OCI-M1 (cell line): ENCODE data around the gene KIAA0319L.
A peak's percentile ranks its signal among the peaks of the same experiment; 100 is the strongest.

Experiments
- DNase-seq: peaks from one replicate; lab custom pipeline; 2025; lab: John Stamatoyannopoulos, UW

KIAA0319L gene

DNA sequence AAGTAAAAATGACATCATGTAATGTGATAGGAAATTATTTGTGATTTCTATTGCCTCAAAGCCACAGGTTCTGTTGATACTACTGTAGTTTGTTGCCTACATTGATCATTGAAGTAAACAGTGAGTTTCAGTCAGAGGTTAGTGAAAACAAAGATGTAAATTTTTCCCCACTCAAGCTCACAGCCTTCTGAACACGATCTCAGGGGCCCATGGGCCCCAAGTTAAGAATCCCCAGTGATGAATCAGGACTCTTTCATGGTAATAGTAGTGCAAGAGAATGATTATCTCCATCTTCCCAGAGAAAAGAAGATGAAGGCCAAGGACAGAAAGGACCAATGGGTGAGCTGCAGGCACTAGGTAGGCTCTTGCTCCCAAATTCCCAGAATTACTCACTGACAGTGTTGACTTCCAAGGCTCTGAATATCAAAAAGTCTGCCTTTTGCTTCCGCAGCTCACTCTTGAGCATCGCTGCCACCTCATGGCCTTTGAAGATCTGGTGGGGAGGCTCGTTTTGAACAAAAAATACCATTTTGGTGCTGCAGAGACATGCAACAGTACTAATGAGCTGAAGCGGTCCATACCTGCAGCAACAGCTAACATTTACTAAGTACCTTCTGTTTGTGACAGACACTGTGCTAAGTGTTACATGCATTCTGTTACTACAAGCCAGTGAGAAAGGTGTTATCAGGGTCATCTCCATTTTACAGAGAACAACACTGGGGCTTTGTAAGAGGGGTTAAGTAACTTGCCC lies 113.3 kb downstream of the KIAA0319L start:
- no peak for DNase-seq

- DNase-seq, result no peak
Measured at GRCh38 chr1:35442734-35443133, 114.5 kb downstream of the KIAA0319L start.

- no peak for DNase-seq
Measured at GRCh38 chr1:35441926-35442579, 115.2 kb downstream of the KIAA0319L start.

GRCh38 chr1:35439626-35440025 lies 117.6 kb downstream of the KIAA0319L start:
- DNase-seq, result no peak

GRCh38 chr1:35437200-35437599 lies 120.0 kb downstream of the KIAA0319L start:
- no peak for DNase-seq

GRCh38 chr1:35436078-35436477 lies 121.1 kb downstream of the KIAA0319L start:
- no peak for DNase-seq

DNA sequence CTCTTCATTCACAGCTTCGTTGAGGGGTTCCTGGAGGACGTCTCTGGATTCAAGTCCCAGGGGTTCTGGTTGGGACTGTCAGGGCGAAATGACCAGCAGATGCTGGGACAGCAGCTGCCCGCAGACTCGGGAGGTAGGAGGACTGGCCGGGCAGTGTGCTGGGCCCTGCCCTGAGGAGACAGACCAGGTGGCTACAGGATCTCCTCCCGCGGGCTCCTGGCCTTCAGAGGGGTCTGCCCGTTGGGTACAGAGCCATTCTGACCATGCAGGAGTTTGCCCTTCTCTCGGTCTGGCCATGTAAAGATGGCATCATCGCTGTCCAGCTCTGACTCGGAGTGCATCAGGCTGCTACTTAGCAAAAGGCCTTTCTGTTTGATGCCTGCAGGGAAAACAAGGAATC lies 122.5 kb downstream of the KIAA0319L start:
- DNase-seq, result no peak

- no peak for DNase-seq
Measured at GRCh38 chr1:35433714-35434113, 123.5 kb downstream of the KIAA0319L start.

DNA sequence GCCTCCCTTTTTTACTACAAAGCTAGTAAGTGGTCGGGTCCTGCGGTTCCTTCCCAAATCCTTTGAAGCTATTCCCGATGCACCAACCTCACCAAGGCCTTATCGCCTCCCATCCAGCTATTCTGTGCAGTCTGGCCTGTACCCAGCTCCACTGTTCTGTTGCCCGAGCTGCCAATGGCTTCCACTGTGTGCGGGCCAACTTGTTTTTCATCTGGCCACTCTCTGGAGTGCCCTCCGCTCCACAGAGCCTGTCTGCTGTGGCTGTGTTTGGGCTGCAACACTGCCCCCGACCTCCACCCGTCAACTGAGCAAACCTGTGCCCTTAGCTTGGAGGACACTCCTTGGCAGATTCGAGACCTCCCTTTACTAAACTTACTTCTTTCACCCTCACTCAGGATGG lies 125.0 kb downstream of the KIAA0319L start:
- no peak for DNase-seq

DNA sequence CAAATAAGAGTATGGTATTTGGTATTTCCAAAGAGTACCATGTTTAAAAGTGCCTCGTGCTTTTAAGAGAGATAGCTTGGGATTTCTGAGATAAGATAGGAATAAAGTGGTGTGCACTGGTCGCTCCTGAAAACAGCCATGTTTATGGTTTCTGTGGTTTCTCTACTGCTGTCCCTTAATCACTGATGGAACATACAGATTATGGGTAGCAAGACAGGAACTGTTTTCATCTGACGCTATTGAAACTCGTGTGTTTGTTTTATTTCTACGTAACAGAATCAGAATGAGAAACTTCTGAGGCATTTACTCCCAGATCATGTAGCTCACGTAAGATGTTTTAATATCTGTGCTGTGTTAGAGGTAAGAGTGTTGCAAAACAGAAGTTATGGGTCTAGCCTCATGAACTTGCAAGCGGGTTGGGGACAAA lies 126.0 kb downstream of the KIAA0319L start:
- peak; percentile 64 for DNase-seq

DNA sequence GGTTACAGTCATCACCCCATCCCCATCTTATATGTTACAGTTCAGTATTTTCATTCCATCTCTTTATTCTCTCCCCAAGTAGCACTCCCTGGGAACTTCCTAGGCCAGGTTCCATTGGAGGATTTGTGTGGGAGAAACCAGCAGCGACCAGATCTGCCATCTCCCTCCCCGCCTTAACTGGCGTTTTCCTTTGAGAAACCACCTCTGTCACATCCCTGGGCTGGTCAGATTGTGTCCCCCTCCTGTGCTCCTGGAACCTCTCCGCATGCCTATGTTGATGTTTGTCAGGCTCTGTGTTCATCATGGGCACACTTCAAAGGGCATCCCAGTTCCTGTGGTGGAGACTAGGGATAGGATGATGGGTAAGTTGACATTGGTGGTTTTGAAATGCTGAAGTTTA lies 126.4 kb downstream of the KIAA0319L start:
- no peak for DNase-seq

DNA sequence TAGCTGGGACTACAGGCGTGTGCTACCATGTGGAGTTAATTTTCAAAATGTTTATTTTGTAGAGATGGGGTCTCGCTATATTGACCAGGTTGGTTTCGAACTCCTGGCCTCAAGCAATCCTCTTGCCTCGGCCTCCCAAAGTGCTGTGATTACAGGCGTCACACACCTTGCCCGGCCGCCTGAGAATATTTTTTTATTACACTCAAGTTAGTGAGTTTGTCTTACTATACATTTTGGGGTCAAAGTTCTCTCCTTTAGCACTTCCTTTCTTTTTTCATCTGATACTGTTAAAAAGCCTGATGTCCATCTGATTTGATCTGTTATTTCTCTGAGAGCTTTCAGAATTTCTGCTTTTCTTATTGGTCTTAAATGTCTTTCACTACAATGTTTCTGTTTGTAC lies 128.8 kb downstream of the KIAA0319L start:
- DNase-seq, result no peak

- DNase-seq, result no peak
Measured at GRCh38 chr1:35426097-35426586, 131.1 kb downstream of the KIAA0319L start.

DNA sequence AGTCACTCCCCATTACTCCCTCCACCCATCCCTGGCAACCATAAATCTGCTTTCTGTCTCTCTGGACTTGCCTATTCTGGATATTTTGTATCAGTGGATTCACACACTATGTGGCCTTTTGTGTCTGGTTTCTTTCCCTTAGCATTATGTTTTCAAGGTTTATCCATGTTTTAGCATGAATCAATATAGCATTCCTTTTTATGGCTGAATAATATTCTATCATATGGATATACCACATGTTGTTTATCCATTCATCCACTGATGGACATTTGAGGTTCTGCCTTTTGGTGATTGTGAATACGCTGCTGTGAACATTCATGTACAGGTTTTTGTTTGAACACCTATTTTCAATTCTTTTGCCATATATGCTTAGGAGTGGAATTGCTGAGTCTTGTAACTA lies 148.3 kb downstream of the KIAA0319L start:
- DNase-seq, result no peak

- no peak for DNase-seq
Measured at GRCh38 chr1:35407743-35408142, 149.5 kb downstream of the KIAA0319L start.

DNA sequence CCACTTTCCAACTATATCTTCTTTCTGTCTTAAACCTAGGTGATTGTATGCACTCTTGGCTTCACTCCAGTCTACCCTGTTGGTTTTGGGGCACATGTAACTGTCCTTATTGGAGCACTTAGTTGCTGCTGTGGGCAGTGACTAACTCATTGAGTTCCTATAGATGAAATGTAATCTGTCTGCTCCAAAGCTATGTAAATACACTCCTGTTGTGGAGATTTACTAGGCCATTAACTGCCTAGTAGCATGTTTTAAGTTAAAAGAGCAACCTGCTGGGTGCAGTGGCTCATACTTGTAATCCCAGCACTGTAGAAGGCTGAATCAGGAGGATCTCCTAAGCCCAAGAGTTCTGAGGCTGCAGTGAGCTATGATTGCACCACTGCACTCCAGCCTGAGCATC lies 151.1 kb downstream of the KIAA0319L start:
- DNase-seq, result no peak

DNA sequence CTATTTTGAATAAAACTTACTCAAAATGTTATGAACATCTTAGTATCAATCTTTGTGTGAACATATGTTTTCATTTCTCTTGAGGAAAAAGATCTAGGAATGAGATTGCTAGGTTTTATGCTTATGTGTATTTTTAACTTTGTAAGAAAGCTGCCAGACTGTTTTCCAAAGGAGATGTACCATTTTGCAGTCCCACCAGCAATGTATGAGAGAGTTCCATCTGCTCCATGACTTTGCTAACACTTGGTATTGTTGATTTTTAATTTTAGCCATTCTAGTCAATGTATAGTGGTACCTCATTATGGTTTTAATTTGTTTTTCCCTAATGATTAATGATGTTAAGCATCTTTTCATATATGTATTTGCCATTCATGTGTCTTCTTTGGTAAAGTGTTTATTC lies 156.2 kb downstream of the KIAA0319L start:
- DNase-seq, result no peak

GRCh38 chr1:35398739-35399138 lies 158.5 kb downstream of the KIAA0319L start:
- peak; percentile 6 for DNase-seq

DNA sequence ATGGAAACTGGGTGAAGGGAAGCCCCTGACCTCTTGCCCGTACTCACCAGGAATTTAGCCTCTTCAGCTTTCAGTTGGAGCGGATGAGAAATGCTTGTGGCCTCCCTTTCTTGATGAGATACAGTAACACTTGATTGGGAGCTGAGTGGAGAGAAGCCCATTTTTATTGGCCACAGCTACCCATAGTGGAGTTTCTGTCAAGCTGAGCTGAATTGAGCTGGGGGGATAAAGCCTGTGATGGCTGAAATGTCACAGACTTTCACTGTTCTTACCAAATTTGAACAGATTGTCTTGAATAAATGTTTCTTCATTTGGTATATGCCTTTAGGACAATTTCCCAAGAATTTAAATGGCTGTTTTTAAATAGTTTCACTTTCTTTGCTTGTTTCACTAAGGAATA lies 162.8 kb downstream of the KIAA0319L start:
- no peak for DNase-seq

DNA sequence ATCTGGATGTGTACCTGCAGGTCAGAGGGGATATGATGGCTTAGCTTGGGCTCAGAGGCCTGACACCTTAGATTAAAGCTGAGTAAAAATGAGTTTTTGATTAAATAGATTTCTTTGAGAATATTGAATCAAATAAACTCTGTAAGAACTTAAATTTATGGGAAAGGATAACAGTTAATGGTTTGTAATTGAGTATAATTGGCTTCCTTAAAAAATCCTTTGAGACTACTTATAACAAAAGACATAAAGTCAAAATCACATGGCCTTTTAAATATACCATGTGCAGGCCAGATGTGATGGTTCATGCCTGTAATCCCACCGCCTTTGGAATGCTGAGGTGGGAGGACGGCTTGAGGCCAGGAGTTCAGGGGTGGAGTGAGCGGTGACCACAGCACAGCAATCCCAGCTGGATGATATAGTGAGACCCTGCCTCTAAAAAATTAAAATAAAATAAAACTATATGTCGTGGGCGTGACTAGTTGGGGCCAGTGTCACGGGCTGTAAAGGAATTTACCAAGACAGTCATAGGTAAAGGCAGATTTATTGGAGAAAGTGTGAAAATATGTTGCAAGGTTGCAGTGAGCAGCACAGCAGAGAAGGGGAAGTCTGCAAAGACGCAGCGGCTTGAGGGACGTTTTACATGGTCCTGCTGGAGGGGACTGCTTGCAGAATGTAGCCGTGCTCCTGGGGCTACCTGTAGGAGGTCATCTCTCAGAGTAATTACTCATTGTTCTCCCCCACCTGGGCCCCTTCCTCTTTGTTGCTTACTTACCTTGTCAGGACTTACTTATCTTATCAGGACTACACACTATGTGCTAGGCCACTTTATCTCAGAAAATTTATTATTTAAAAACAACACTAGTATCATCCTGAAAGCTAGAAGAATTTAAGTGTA lies 166.4 kb downstream of the KIAA0319L start:
- no peak for DNase-seq

DNA sequence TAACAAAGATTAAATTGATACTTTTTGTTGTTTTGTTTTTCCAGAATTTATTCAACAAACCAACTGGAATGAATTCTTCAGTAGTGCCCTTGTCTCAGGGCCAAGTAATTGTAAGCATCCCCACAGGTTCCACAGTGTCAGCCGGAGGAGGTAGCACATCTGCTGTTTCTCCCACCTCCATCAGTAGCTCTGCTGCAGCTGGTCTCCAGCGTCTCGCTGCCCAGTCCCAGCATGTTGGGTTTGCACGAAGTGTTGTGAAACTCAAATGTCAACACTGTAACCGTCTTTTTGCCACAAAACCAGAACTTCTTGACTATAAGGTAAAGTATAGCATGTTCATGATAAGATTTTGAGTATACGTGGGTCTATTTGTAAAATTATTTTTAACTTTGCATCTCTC lies 170.2 kb downstream of the KIAA0319L start:
- DNase-seq, result no peak

DNA sequence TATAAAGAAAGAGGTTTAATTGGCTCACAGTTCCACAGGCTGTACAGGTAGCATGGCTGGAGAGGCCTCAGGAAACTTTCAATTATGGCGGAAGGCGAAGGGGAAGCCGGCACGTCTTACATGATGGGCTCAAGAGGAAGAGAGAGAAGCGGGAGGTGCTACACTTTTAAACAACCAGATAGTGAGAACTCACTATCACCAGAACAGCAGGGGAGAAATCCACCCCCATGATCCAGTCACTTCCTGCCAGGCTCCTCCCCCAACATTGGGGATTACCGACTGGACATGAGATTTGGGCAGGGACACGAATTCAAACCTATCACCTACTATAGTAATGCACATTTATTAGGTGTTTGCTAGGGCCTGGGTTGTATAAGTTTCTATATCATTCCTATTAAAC lies 170.9 kb downstream of the KIAA0319L start:
- no peak for DNase-seq
